ENCODE measurements around the gene REL.

- no peak for TF ChIP-seq CTCF (IDR thresholded peaks at IDR 0.05)
- TF ChIP-seq POLR2AphosphoS5 (IDR thresholded peaks at IDR 0.05) = no peak
These were observed 91.7 kb downstream of the REL start for GRCh38 chr2:60972889-60973656.

All from prostate gland (tissue), 2 donors.